Skin of body (tissue), 2 donors: ENCODE data around the gene DHX29. TPM values are rescaled to one million over a fixed set of nuclear protein-coding genes. Genes with fewer than 3 reads are reported as not detected.

Experiments
- DNase-seq: peaks from one replicate; lab custom pipeline; 2025; lab: John Stamatoyannopoulos, UW
- total RNA-seq: library from RNA; depleted of rRNA; stranded (reverse); fragments of >200 nt; gene quantifications from one replicate; pipeline ENCODE4 v1.2.3, GENCODE V29; 2014

The DHX29 gene
- total RNA-seq, 1 donor from 2014 or later: 35.0 TPM

GRCh38 chr5:55232271-55232984 is 75.1 kb downstream of the DHX29 start:
- DNase-seq: no peak

GRCh38 chr5:55231919-55232270 is 75.6 kb downstream of the DHX29 start:
- DNase-seq: no peak

- DNase-seq: no peak
Measured at GRCh38 chr5:55231029-55231918, 76.2 kb downstream of the DHX29 start.

- no peak for DNase-seq
Measured at GRCh38 chr5:55230086-55230629, 77.3 kb downstream of the DHX29 start.

GRCh38 chr5:55227664-55228430 is 79.6 kb downstream of the DHX29 start:
- no peak for DNase-seq

GRCh38 chr5:55226934-55227663 is 80.4 kb downstream of the DHX29 start, which contains the start of gene MCIDAS:
Gene MCIDAS, minus strand, starts transcription at chr5:55227315. Its CDS starts 177 bp downstream, at chr5:55227138.
- no peak for DNase-seq

- peak; percentile 22 for DNase-seq
Measured at GRCh38 chr5:55226027-55226933, 81.2 kb downstream of the DHX29 start.

GRCh38 chr5:55225346-55225745 is 82.1 kb downstream of the DHX29 start:
- no peak for DNase-seq

- no peak for DNase-seq
Measured at GRCh38 chr5:55223812-55224240, 83.7 kb downstream of the DHX29 start.

GRCh38 chr5:55222985-55223811 is 84.3 kb downstream of the DHX29 start:
- DNase-seq: no peak

GRCh38 chr5:55222092-55222984 is 85.2 kb downstream of the DHX29 start:
- DNase-seq: no peak

- no peak for DNase-seq
Measured at GRCh38 chr5:55220433-55221185, 86.9 kb downstream of the DHX29 start.

GRCh38 chr5:55219770-55220169 is 87.7 kb downstream of the DHX29 start:
- no peak for DNase-seq

GRCh38 chr5:55218967-55219366 is 88.5 kb downstream of the DHX29 start:
- DNase-seq: no peak

- no peak for DNase-seq
Measured at GRCh38 chr5:55211184-55211874, 96.2 kb downstream of the DHX29 start.
